GM21515 (cell line): Measurements from ENCODE around the gene TBX18.

Source experiments
- ATAC-seq: cut with Tn5 transposase; IDR thresholded peaks from one replicate; pipeline ENCODE4 v1.9.1; 2021; ENCODE audit not compliant: unreplicated experiment

Gene TBX18

GRCh38 chr6:84764332-84765049 lies at the start of gene TBX18:
Gene TBX18, minus strand, starts transcription at chr6:84764598. Its CDS starts 417 bp downstream, at chr6:84764181.
- no peak for ATAC-seq

GRCh38 chr6:84811351-84811750 lies 47.0 kb upstream of the TBX18 start:
- no peak for ATAC-seq

GRCh38 chr6:84809455-84809854 lies 45.1 kb upstream of the TBX18 start:
- no peak for ATAC-seq

- ATAC-seq, result no peak
These were observed 44.2 kb upstream of the TBX18 start for GRCh38 chr6:84808491-84809061.

- ATAC-seq, result no peak
These were observed 40.7 kb upstream of the TBX18 start for GRCh38 chr6:84805145-84805544.

GRCh38 chr6:84804720-84805119 lies 40.3 kb upstream of the TBX18 start:
- no peak for ATAC-seq

- no peak for ATAC-seq
These were observed 36.9 kb upstream of the TBX18 start for GRCh38 chr6:84801250-84801649.

- ATAC-seq, result no peak
These were observed 33.9 kb upstream of the TBX18 start for GRCh38 chr6:84798257-84798656.

GRCh38 chr6:84796343-84796742 lies 31.9 kb upstream of the TBX18 start:
- no peak for ATAC-seq

GRCh38 chr6:84791927-84792326 lies 27.5 kb upstream of the TBX18 start:
- ATAC-seq, result no peak

GRCh38 chr6:84791233-84791632 lies 26.8 kb upstream of the TBX18 start:
- ATAC-seq, result no peak

- no peak for ATAC-seq
These were observed 24.8 kb upstream of the TBX18 start for GRCh38 chr6:84789170-84789569.

GRCh38 chr6:84788689-84789088 lies 24.3 kb upstream of the TBX18 start:
- no peak for ATAC-seq

GRCh38 chr6:84785671-84786070 lies 21.3 kb upstream of the TBX18 start:
- no peak for ATAC-seq

GRCh38 chr6:84779917-84780316 lies 15.5 kb upstream of the TBX18 start:
- no peak for ATAC-seq

- ATAC-seq, result no peak
These were observed 15.0 kb upstream of the TBX18 start for GRCh38 chr6:84779380-84779779.

- no peak for ATAC-seq
These were observed 13.5 kb upstream of the TBX18 start for GRCh38 chr6:84777888-84778287.

GRCh38 chr6:84776392-84776791 lies 12.0 kb upstream of the TBX18 start:
- no peak for ATAC-seq

GRCh38 chr6:84775751-84776150 lies 11.4 kb upstream of the TBX18 start:
- ATAC-seq, result no peak

GRCh38 chr6:84774985-84775284 lies 10.5 kb upstream of the TBX18 start:
- no peak for ATAC-seq

- ATAC-seq, result no peak
These were observed 10.0 kb upstream of the TBX18 start for GRCh38 chr6:84774157-84774984.
